ENCODE data around the gene KIF26A. TPM values are rescaled to one million over a fixed set of nuclear protein-coding genes. Genes with fewer than 3 reads are reported as not detected.

The KIF26A gene
- polyA plus RNA-seq, 1 of the 3 experiments (the other 2 are of a cell fraction): 1.7 TPM

GRCh38 chr14:104166698-104167097, 28.3 kb downstream of the KIF26A start:
- 94% methylated on average over 10 of the region's 18 CpGs for WGBS (ENCODE audit: low lambda C conversion rate)
- no peak overlapping the region for H3K9ac ChIP-seq
- H3K4me2 ChIP-seq: no peak overlapping the region
- no peaks in the 10 kb centered on the region for H3K79me2 ChIP-seq (ENCODE audit: insufficient read depth)
- ChIA-PET CTCF (interaction anchor here (1.1 to 1.3 kb wide), 3 partner anchors 26 to 58 kb away, joined by 3 read pairs; no protein-coding TSS in a partner anchor), POLR2A (interaction anchor here (0.9 kb wide), 1 partner anchor 130 kb away, joined by 3 read pairs; no protein-coding TSS in a partner anchor)
- H3K36me3 ChIP-seq (replicated peaks in 1 of 2; ENCODE audit: control insufficient read depth in 1 of 2, insufficient read depth in 2 of 2, low read length in 1 of 2): no peaks in the 10 kb centered on the region
- H3K4me3 ChIP-seq (ENCODE audit: low read depth in 2 of 2, low read length in 1 of 2): no peak overlapping the region
- no peaks in the 10 kb centered on the region for H3K9me3 ChIP-seq
- H4K20me1 ChIP-seq (ENCODE audit: insufficient read depth): no peaks in the 10 kb centered on the region
- no peak for TF ChIP-seq FOXM1 (IDR thresholded peaks at IDR 0.05; ENCODE audit: low read depth)
- TF ChIP-seq MXI1 (IDR thresholded peaks at IDR 0.05; ENCODE audit: low read depth, low read length): no peak
- TF ChIP-seq USF1 (IDR thresholded peaks at IDR 0.05; ENCODE audit: borderline replicate concordance, low read depth): no peak
- no peak for TF ChIP-seq REST (IDR thresholded peaks at IDR 0.05; ENCODE audit: low read depth, low read length)
- no peak for TF ChIP-seq TCF12 (IDR thresholded peaks at IDR 0.05)
- no peak for TF ChIP-seq FOSL2 (IDR thresholded peaks at IDR 0.05; ENCODE audit: borderline replicate concordance, low read depth)
- no peak for TF ChIP-seq CHD2 (IDR thresholded peaks at IDR 0.05; ENCODE audit: low read length, partially characterized antibody)
- TF ChIP-seq RAD21 (IDR thresholded peaks at IDR 0.05; ENCODE audit: low read length): no peak
- no peak for TF ChIP-seq YY1 (IDR thresholded peaks at IDR 0.05; ENCODE audit: low read depth)
- TF ChIP-seq RCOR1 (IDR thresholded peaks at IDR 0.05; ENCODE audit: low read length): no peak
- TF ChIP-seq MEF2A (IDR thresholded peaks at IDR 0.05; ENCODE audit: borderline replicate concordance, low read depth): no peak
- TF ChIP-seq RXRA (IDR thresholded peaks at IDR 0.05; ENCODE audit: borderline replicate concordance, low read depth): no peak
- TF ChIP-seq RFX5 (IDR thresholded peaks at IDR 0.05; ENCODE audit: low read length): no peak
- no peak for TF ChIP-seq IRF3 (IDR thresholded peaks at IDR 0.05; ENCODE audit: low read depth, low read length)
- TF ChIP-seq TAF1 (IDR thresholded peaks at IDR 0.05; ENCODE audit: borderline replicate concordance, low read depth, low read length): no peak
- TF ChIP-seq POLR2AphosphoS5 (IDR thresholded peaks at IDR 0.05; ENCODE audit: low read depth, low read length): no peak
- TF ChIP-seq GATA2 (CRISPR knock-in tag; IDR thresholded peaks at IDR 0.05): no peak
- no peak for TF ChIP-seq EZH2phosphoT487 (IDR thresholded peaks at IDR 0.05; ENCODE audit: borderline replicate concordance, low read depth)
- no peak for TF ChIP-seq GABPA (IDR thresholded peaks at IDR 0.05; ENCODE audit: low read depth)
- TF ChIP-seq TEAD4 (IDR thresholded peaks at IDR 0.05; ENCODE audit: borderline replicate concordance, insufficient read depth): no peak
- H3K27me3 ChIP-seq (ENCODE audit: insufficient read depth): no peaks in the 10 kb centered on the region
- H3K4me1 ChIP-seq (ENCODE audit: control insufficient read depth in 1 of 2, insufficient read depth in 2 of 2, low read depth in 1 of 2, low read length in 1 of 2): peaks cover 0 to 46% of the 10 kb centered on the region in 2 experiments; a peak in 1 of 4 replicates
- no peak overlapping the region for H2AFZ ChIP-seq (ENCODE audit: low read depth)
- no peak overlapping the region; a peak in 1 of 4 replicates for H3K27ac ChIP-seq (ENCODE audit: low read depth in 2 of 2, low read length in 1 of 2)
- H3K9me2 ChIP-seq: no peaks in the 10 kb centered on the region
- H3F3A ChIP-seq (replicated peaks; ENCODE audit: insufficient read depth): no peaks in the 10 kb centered on the region
- DNase-seq: no peak

Measured in SK-N-SH (cell line).